Chondrocyte (in vitro differentiated cells): ENCODE results near the gene MAP2K3. TPM values are rescaled to one million over a fixed set of nuclear protein-coding genes. Genes with fewer than 3 reads are reported as not detected.
A peak's percentile ranks its signal among the peaks of the same experiment; 100 is the strongest.
"Not testable (repeated sequence)": the region's sequence is repeated elsewhere in the genome, so short reads cannot be mapped to it uniquely, and the experiment has no call there.

Source experiments
- DNase-seq: peaks from one replicate; pipeline ENCODE4 v3.0.0; 2021; ENCODE audit warnings: mixed read lengths, low spot score
- H3K27ac Mint-ChIP-seq: one replicate; pipeline ENCODE4 v1.8.0; 2021; ENCODE audit warnings: mild to moderate bottlenecking, moderate library complexity, mixed read lengths; ENCODE audit not compliant: unreplicated experiment
- H3K27me3 Mint-ChIP-seq: 2 replicates; pipeline ENCODE4 v1.8.0; 2021; ENCODE audit warnings: low read depth, mixed read lengths
- H3K36me3 Mint-ChIP-seq: 2 replicates; pipeline ENCODE4 v1.8.0; 2021; ENCODE audit warnings: low read depth, mixed read lengths
- H3K4me1 Mint-ChIP-seq: 2 replicates; pipeline ENCODE4 v1.8.0; 2021; ENCODE audit warnings: low read depth, mild to moderate bottlenecking, mixed read lengths
- H3K4me3 Mint-ChIP-seq: one replicate; pipeline ENCODE4 v1.8.0; 2021; ENCODE audit warnings: mild to moderate bottlenecking, moderate library complexity, mixed read lengths; ENCODE audit not compliant: unreplicated experiment
- H3K9me3 Mint-ChIP-seq: 2 replicates; pipeline ENCODE4 v1.8.0; 2021; ENCODE audit warnings: low read depth, mixed read lengths
- total RNA-seq: library from RNA; stranded (reverse); gene quantifications from 3 replicates; pipeline ENCODE4 v1.2.1, GENCODE V29; 2021
- TF ChIP-seq, protein P1 (sequence below): fragments of 200-600 bp; sonication (generic); IDR thresholded peaks from 2 replicates; pipeline ENCODE4 v1.5.0; 2021; ENCODE audit warnings: antibody characterized with exemption, mild to moderate bottlenecking, moderate library complexity

Gene MAP2K3
- total RNA-seq, 1 donor from 2014 or later: 35.9 TPM

DNA sequence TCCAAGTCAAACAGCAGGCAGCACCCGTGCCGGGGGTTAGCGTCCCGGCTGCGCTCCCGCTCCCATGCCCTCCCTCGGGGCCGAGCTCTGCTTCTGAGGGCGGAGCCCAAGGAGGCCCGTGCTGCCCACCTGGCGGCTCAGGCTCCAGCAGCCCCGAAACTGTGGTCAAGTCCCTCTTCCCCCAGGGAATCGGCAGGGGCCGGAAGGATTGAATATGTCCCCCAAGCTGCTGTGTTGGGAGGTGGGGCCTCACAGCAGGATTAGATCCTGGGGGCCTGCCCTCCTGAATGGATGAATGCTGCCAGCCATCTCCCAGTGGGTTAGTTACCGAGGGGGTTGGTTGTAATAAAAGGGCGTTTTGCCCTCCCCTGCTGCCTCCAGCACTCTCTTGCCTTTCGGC is 33.9 kb downstream of the MAP2K3 start:
- H3K27ac Mint-ChIP-seq: no peak overlapping the region
- no peaks in the 10 kb centered on the region for H3K9me3 Mint-ChIP-seq
- peaks cover 7% of the 10 kb centered on the region for H3K4me1 Mint-ChIP-seq
- no peak overlapping the region for H3K4me3 Mint-ChIP-seq
- TF ChIP-seq, protein P1, sequence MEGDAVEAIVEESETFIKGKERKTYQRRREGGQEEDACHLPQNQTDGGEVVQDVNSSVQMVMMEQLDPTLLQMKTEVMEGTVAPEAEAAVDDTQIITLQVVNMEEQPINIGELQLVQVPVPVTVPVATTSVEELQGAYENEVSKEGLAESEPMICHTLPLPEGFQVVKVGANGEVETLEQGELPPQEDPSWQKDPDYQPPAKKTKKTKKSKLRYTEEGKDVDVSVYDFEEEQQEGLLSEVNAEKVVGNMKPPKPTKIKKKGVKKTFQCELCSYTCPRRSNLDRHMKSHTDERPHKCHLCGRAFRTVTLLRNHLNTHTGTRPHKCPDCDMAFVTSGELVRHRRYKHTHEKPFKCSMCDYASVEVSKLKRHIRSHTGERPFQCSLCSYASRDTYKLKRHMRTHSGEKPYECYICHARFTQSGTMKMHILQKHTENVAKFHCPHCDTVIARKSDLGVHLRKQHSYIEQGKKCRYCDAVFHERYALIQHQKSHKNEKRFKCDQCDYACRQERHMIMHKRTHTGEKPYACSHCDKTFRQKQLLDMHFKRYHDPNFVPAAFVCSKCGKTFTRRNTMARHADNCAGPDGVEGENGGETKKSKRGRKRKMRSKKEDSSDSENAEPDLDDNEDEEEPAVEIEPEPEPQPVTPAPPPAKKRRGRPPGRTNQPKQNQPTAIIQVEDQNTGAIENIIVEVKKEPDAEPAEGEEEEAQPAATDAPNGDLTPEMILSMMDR: no peak
- no peaks in the 10 kb centered on the region for H3K27me3 Mint-ChIP-seq
- peaks cover 1% of the 10 kb centered on the region for H3K36me3 Mint-ChIP-seq
- peak; percentile 92 for DNase-seq

DNA sequence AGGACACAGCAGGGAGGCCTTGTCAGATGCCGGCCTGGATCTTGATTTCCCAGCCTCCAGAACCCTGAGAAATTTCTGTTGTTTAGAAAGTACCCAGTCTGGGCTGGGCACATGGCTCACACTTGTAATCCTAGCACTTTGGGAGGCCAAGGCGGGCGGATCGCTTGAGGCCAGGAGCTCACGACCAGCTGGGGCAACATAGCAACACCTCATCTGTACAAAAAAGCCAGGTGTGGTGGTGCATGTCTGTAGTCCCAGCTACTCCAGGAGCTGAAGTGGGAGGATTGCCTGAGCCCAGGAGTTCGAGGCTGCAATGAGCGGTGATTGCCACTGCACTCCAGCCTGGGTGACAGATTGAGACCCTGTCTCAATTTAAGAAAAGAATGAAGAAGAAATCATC is 34.3 kb downstream of the MAP2K3 start:
- DNase-seq: peak; percentile 46
- not testable (repeated sequence) for H3K27me3 Mint-ChIP-seq, H3K4me3 Mint-ChIP-seq, H3K27ac Mint-ChIP-seq, H3K36me3 Mint-ChIP-seq, H3K4me1 Mint-ChIP-seq, H3K9me3 Mint-ChIP-seq

DNA sequence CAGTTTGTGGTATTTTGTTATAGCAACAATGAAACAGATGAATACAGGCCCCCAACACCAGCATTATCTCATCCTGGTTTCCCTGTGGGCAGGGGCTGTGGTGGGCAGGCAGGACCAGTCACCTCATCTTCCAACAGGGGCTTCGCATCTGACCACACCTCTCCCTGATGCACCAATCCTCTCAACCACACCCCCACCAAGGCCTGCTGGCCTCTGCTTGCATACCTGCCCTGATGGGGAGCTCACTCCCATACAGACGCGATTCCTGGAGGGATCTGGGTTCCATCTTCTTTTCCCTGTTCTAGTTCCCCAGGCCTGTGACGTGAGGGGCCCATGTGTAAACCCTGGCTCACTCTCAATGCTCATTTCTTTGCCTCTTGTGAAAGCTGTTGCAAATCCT is 34.7 kb downstream of the MAP2K3 start:
- not testable (repeated sequence) for H3K4me1 Mint-ChIP-seq, H3K36me3 Mint-ChIP-seq, H3K4me3 Mint-ChIP-seq, H3K27ac Mint-ChIP-seq, H3K27me3 Mint-ChIP-seq, H3K9me3 Mint-ChIP-seq
- peak; percentile 60 for DNase-seq

DNA sequence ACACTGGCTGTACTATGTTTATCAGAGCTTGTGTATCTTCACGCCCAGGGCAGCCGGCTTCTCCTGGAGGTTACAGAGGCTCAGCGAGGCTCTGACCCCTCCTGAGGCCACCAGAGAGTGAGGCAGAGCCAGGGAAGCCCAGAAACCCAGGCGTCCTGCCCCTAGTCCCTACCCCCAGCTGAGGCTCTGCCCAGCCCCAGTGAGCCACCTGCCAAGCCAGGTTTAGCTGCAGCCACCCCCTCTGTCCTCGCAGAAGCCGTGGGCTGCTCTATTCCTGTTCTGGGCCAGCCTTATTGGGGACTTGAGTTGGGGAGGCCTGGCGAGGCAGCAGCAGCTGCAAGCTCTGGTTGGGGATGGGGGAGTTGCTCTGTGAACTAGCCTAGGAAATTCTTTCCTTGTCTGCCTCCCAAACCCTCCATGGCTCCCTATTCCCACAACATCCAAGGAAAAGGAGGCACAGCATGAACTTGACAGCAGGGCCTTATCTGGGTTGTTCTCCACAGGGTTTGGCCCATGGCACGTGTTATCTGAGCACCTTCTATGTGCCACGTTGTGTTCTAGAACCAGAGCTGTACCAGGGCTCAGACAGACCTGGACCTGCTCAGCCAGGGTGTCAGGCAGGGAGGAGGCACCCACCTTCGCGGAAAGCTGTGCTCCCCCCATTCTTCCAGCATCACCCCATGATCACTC is 35.3 kb downstream of the MAP2K3 start:
- H3K27ac Mint-ChIP-seq, H3K27me3 Mint-ChIP-seq, H3K4me3 Mint-ChIP-seq, H3K36me3 Mint-ChIP-seq, H3K9me3 Mint-ChIP-seq, H3K4me1 Mint-ChIP-seq: not testable (repeated sequence)
- peak; percentile 85 for DNase-seq

DNA sequence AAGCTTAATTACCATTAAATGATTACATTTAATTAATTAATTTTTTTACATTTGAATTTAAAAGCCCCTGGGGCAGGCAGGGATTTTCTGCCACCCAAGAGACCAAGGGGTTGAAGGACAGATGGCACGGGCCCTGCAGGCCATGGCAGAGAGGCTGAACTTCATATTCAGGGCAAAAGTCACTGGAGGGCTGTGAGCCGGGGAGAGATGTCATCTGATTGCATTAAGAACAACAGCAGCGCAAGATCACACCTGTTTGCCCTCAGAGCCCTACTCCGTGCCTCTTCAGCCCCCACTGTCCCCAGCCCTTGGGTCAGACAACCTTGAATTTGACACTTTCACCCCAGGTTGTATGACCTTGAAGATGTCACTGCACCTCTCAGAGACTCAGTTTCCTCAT is 35.9 kb downstream of the MAP2K3 start:
- H3K9me3 Mint-ChIP-seq, H3K4me1 Mint-ChIP-seq, H3K36me3 Mint-ChIP-seq, H3K27ac Mint-ChIP-seq, H3K4me3 Mint-ChIP-seq, H3K27me3 Mint-ChIP-seq: not testable (repeated sequence)
- DNase-seq: peak; percentile 59

DNA sequence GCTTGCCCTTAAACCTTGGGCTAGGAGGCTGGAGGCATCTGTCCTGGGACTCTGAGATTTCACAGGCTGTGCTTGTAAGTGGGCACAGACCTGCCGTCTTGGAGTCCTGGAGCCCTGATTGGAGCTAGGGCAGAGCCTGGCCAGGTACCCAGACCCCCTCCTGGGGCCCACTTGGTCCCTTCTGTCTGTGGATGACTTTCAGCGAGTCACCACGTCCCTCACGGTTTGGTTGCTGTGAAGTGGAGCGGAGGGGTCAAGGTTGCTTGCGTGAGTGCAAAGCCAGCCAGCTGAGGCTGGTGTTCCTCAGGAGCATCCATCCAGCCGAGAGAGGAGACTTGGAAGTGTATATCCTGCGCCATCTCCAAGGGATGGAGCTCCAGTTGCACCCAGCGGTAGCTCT is 36.5 kb downstream of the MAP2K3 start:
- H3K36me3 Mint-ChIP-seq, H3K27me3 Mint-ChIP-seq, H3K27ac Mint-ChIP-seq, H3K4me1 Mint-ChIP-seq, H3K4me3 Mint-ChIP-seq, H3K9me3 Mint-ChIP-seq: not testable (repeated sequence)
- peak; percentile 70 for DNase-seq

DNA sequence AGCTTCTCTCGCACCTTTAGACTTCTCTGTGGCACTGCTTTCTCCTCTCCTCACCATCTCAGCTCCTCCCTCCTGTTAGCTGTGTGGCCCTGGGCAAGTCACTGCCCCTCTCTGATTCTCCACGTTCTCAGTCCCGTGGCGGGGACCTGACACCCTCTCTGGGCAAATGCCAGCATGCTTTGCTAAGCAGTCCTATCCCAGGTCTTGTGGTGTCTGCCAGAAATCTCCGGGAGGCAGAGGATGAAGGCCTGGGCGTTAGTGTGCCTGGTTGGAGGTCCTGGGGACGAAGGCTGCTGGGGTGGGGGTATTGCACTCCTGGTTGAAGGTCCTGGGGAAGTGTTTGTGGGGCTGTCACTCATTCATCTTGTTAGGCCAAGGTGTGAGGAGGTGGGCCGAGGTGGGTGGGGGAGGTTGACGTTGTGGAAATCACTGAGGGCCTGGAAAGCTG is 37.3 kb downstream of the MAP2K3 start:
- not testable (repeated sequence) for H3K36me3 Mint-ChIP-seq, H3K27me3 Mint-ChIP-seq, H3K9me3 Mint-ChIP-seq, H3K27ac Mint-ChIP-seq, H3K4me3 Mint-ChIP-seq, H3K4me1 Mint-ChIP-seq
- peak; percentile 77 for DNase-seq

DNA sequence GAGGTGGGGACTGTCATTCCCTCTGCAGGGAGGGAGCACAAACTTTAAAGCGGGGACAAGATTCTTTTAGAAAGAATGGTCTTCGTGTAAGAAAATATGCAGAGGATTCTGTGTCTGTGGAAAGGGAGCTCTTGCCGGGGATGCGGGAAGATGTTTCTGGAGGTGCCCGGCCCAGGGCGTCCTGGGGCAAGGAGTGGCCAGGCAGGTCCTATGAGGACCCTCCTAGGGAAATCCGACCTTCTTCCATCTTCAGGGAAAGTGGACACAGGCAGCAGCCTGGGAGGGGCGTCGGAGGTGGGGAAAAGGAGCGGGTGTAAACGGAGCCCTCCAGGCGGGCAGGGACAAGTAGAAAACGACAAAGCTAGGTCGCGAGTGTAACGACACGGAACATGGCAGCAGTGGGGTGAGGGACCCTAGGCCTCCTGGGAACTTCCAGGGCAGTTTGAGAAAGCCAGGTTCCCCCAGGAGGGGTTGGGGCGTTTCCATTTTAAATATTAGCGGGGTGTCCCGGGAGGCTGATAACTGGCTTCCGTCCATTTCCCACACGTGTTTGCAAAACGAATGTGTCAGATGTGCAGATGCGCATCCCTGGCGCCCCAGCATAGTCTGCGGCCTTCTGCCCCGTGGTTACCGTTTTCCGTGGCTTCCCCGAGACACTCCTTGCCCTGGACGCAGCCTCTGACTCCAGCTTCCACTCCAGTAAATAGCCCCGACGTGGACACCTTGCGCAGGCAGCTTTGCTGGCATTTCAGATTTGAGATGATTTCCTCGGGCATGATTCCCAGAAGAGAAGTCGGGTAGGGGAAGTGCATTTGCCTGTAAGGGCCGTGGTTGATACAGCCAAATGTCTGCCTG is 39.0 kb downstream of the MAP2K3 start:
- H3K9me3 Mint-ChIP-seq, H3K4me1 Mint-ChIP-seq, H3K36me3 Mint-ChIP-seq, H3K27me3 Mint-ChIP-seq: not testable (repeated sequence)
- H3K27ac Mint-ChIP-seq: peak overlapping the region; percentile 27
- H3K4me3 Mint-ChIP-seq: peak overlapping the region; percentile 88
- DNase-seq: peak; percentile 75

DNA sequence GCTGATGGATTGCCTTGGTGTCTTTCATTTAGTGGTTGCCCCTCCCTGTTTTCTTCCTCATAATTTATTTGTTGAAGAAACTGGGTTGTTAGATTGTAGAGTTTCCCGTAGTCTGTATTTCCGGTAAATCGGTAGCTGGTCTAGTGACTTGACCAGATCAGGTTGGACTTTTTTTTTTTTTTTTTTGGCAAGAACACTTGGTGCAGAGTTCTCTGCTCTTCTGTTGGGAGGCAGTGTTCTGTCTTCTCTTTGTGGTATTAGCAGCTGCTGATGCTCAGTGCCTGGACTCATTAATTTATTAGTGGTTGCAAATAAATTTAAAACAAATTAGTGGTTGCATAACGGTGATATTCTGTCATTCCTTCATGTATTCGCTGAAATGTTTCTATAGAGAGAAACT is 40.2 kb downstream of the MAP2K3 start:
- not testable (repeated sequence) for H3K9me3 Mint-ChIP-seq, H3K27ac Mint-ChIP-seq, H3K27me3 Mint-ChIP-seq, H3K4me3 Mint-ChIP-seq, H3K36me3 Mint-ChIP-seq, DNase-seq, H3K4me1 Mint-ChIP-seq

DNA sequence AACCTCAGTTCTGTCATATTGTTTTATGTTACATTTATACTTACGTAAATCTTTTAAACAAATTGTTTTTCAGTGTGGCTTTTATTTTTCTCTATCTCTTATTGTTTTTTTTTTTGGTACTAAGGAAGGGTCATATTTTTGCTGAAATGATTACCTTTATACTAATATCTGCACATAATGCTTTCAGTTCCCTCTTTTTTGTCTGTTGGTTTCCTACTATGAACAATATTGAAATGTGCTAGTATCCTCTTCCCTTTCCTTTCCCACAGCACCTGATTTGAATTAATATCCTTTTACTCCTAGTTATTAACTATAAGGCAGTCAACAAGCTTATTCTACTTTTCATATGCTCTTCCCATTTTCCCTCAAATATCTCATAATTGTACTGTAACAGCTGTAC is 43.4 kb downstream of the MAP2K3 start:
- peaks cover 12% of the 10 kb centered on the region for H3K9me3 Mint-ChIP-seq
- H3K4me1 Mint-ChIP-seq, H3K4me3 Mint-ChIP-seq, H3K27me3 Mint-ChIP-seq, DNase-seq, H3K27ac Mint-ChIP-seq, H3K36me3 Mint-ChIP-seq: not testable (repeated sequence)

DNA sequence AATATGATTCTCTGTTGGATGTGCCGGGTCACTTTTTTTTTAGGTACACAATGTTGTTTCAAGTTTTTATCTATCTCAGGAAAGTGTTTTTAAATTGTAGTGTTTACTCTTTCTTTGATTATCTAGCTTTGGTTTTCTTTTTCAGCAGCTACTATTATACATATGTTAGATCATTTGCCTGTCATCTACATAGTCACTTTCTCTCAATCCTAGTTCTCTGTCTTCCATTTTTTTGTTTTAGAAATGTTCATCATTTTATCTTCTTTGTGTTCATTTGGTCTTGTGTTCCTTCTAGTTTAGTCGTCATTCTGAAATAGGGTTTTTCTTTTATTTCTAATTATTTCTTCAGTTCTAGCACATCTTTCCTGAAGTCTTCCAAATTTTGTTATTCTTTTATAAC is 44.3 kb downstream of the MAP2K3 start:
- H3K9me3 Mint-ChIP-seq: peaks cover 12% of the 10 kb centered on the region
- not testable (repeated sequence) for H3K4me1 Mint-ChIP-seq, H3K36me3 Mint-ChIP-seq, H3K4me3 Mint-ChIP-seq, H3K27ac Mint-ChIP-seq, DNase-seq, H3K27me3 Mint-ChIP-seq
